Tibial nerve (tissue), 4 donors: Measurements from ENCODE around the gene RNASE12. TPM values are rescaled to one million over a fixed set of nuclear protein-coding genes. Genes with fewer than 3 reads are reported as not detected.
A peak's percentile ranks its signal among the peaks of the same experiment; 100 is the strongest.

Experiments used
- DNase-seq, 2 donors: peaks; one replicate each; pipeline ENCODE4 v3.0.0-alpha.2; 2019; ENCODE audit warnings: low spot score in 2 of 2
- H3K27ac ChIP-seq, 4 donors: fragments of 200-600 bp; sonication (generic) in 3 of 4; one replicate each; pipeline ENCODE4 v1.5.1; 2017 to 2019; ENCODE audit warnings: mild to moderate bottlenecking in 1 of 4
- H3K27me3 ChIP-seq, 2 donors: fragments of 200-600 bp; sonication (generic) in 1 of 2; one replicate each; pipeline versions ENCODE4 v1.5.1 to v1.6.0; 2017 to 2019
- H3K36me3 ChIP-seq, 3 donors: fragments of 200-600 bp; sonication (generic); one replicate each; pipeline ENCODE4 v1.5.1; 2018 to 2019
- H3K4me1 ChIP-seq, 4 donors: fragments of 200-600 bp; sonication (generic) in 3 of 4; one replicate each; pipeline ENCODE4 v1.5.1; 2017 to 2019
- H3K4me3 ChIP-seq, 4 donors: fragments of 200-600 bp; sonication (generic) in 3 of 4; one replicate each; pipeline ENCODE4 v1.5.1; 2017 to 2019; ENCODE audit warnings: mild to moderate bottlenecking in 1 of 4, moderate library complexity in 1 of 4
- H3K9me3 ChIP-seq, 4 donors: fragments of 200-600 bp; sonication (generic) in 3 of 4; one replicate each; pipeline ENCODE4 v1.5.1; 2017 to 2019
- EP300 ChIP-seq, 2 donors: sonication (generic); formaldehyde crosslinking; IDR thresholded peaks; one replicate each; pipeline ENCODE4 v1.6.1; 2017; ENCODE audit warnings: antibody characterized with exemption in 2 of 2, mild to moderate bottlenecking in 1 of 2
- POLR2A ChIP-seq, 2 donors: fragments of 450-650 bp; IDR thresholded peaks; one replicate each; pipeline ENCODE4 v1.6.1; 2017; ENCODE audit warnings: antibody characterized with exemption in 2 of 2, mild to moderate bottlenecking in 2 of 2, moderate library complexity in 2 of 2
- WGBS, 2 donors: methylation state at CpG; one replicate each; pipeline ENCODE4 v1.1.5; 2018; 5-methylcytosine and 5-hydroxymethylcytosine counted together
- total RNA-seq, 4 donors: library from RNA; depleted of rRNA; stranded (reverse); fragments of >200 nt; gene quantifications; one replicate each; pipeline ENCODE4 v1.1.0, GENCODE V29; 2016
- TF ChIP-seq, protein P1 (sequence below), 5 experiments: fragments of 200-600 bp in 3 of 5; fragments of 450-650 bp in 2 of 5; sonication (generic) in 3 of 5; IDR thresholded peaks; one replicate each; pipeline ENCODE4 v1.5.1; 2016 to 2019; ENCODE audit warnings: antibody characterized with exemption in 5 of 5, mild to moderate bottlenecking in 3 of 5, moderate library complexity in 2 of 5

The RNASE12 gene, protein sequence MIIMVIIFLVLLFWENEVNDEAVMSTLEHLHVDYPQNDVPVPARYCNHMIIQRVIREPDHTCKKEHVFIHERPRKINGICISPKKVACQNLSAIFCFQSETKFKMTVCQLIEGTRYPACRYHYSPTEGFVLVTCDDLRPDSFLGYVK
- not detected for total RNA-seq

DNA sequence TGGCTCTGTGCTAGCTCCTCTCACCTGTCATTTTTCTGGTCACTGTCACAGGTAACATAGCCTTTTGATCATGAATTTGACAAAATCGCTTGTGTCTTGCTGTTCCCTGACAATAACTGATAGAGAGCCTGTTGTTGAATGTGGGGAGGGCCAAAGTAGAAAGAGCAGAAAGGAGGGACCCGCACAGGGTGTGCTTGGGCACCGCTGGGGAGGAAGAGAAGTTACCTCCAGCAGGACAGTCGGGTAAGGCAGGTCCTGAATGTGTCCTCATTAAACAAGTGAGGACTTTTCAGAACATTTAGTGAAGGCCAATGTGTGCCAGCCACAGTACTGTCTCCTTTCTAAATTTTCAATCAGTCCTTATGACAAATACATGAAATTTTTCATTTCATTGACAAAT, at the start of gene RNASE12:
Gene RNASE12, minus strand, starts transcription at position 142 of the 400 bp plus-strand sequence. CDS start 653 bp downstream, outside the sequence.
- H3K4me3 ChIP-seq, result no peak within 1 kb of the TSS
- no peaks in the 10 kb centered on the region for H3K4me1 ChIP-seq
- H3K9me3 ChIP-seq, result no peaks in the 10 kb centered on the region
- no peaks in the 10 kb centered on the region for H3K27me3 ChIP-seq
- 81 to 84% methylated on average over 4 of the region's 4 CpGs for WGBS, 2 donors
- TF ChIP-seq POLR2A (IDR thresholded peaks at IDR 0.05) (no peak), EP300 (IDR thresholded peaks at IDR 0.05) (no peak)
- TF ChIP-seq, protein P1, sequence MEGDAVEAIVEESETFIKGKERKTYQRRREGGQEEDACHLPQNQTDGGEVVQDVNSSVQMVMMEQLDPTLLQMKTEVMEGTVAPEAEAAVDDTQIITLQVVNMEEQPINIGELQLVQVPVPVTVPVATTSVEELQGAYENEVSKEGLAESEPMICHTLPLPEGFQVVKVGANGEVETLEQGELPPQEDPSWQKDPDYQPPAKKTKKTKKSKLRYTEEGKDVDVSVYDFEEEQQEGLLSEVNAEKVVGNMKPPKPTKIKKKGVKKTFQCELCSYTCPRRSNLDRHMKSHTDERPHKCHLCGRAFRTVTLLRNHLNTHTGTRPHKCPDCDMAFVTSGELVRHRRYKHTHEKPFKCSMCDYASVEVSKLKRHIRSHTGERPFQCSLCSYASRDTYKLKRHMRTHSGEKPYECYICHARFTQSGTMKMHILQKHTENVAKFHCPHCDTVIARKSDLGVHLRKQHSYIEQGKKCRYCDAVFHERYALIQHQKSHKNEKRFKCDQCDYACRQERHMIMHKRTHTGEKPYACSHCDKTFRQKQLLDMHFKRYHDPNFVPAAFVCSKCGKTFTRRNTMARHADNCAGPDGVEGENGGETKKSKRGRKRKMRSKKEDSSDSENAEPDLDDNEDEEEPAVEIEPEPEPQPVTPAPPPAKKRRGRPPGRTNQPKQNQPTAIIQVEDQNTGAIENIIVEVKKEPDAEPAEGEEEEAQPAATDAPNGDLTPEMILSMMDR (IDR thresholded peaks at IDR 0.05), result no peak
- H3K27ac ChIP-seq, result no peak within 1 kb of the TSS
- H3K36me3 ChIP-seq, result no peaks in the 10 kb centered on the region
- no peak for DNase-seq

DNA sequence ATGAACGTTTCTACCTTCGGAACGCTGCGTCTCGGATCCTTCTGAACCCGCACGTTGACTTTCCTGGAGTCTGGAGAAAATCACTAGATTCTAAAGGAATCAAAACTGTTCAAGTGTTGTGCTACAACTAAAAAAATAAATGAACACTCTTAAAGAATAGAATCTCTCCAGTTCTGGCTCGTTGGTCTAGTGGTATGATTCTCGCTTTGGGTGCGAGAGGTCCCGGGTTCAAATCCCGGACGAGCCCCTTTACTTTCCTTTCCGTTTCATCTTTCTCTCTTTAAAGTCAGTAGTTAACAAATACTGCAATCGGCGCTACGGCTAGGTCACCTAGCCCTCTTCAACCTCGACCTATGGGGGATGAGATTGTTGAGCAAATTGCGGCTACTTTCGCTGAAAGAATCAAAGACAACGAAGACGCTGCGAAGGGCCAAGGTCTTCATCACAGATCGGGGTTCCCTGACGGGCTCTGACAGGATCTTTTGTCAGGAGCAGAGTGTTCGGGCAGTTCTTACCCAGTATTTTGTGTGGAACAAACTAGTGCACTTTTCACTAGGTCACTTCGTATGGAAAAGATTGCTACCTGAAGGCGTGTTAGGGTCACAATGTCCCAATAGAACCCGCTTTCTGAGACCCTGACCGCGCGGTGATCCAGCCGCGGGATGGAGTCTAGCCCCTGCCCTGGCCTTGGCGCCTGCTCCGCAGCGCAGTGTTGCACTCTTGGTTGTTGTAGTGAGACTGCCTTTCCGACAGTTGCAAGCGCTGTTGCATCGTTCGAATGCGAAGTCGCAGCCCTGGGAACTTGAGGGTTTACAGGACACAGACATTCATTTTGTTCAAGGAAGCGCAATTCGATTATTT, 41.9 kb upstream of the RNASE12 start:
- peaks cover 0 to 43% (median 18%) of the 10 kb centered on the region in 4 donors for H3K4me1 ChIP-seq
- 3 to 4% methylated on average over 35 to 45 of the region's 45 CpGs for WGBS, 2 donors
- no peaks in the 10 kb centered on the region for H3K36me3 ChIP-seq
- H3K27me3 ChIP-seq, result no peaks in the 10 kb centered on the region
- TF ChIP-seq, protein P1 (IDR thresholded peaks at IDR 0.05), result no peak
- TF ChIP-seq POLR2A (IDR thresholded peaks at IDR 0.05) (no peak), EP300 (IDR thresholded peaks at IDR 0.05) (no peak)
- peak in 1 of 2 donors; percentile 34 for DNase-seq
- no peaks in the 10 kb centered on the region for H3K9me3 ChIP-seq
- peak overlapping the region in 1 of 4 donors; percentile 54 for H3K27ac ChIP-seq
- H3K4me3 ChIP-seq, result peak overlapping the region; percentile 14 to 50 (median 31)

DNA sequence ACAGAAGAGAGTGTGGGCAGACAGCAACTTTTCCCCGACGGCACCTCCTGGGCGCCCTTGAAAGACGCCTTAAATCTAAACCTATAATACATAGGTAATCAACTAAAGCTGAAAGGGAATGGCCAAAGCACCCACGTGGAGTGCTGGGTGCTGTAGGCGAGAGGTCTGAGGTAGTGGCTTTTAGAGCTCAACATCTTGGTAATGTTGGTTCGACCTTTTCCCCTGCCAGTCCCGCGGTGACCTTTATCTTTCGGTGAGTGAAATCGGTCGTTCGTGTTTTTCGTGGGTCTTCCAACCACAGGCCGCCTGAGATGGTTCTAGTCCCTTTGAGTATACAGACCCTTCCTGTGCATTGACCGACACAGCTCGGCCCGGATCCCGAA, 41.3 kb upstream of the RNASE12 start:
- H3K27me3 ChIP-seq, result no peaks in the 10 kb centered on the region
- peak overlapping the region; percentile 14 to 50 (median 31) for H3K4me3 ChIP-seq
- no peaks in the 10 kb centered on the region for H3K36me3 ChIP-seq
- WGBS, 2 donors, result 2 to 3% methylated on average over 19 of the region's 19 CpGs
- no peak for DNase-seq
- no peaks in the 10 kb centered on the region for H3K9me3 ChIP-seq
- peaks cover 0 to 49% (median 18%) of the 10 kb centered on the region in 4 donors for H3K4me1 ChIP-seq
- peak overlapping the region in 1 of 4 donors; percentile 54 for H3K27ac ChIP-seq
- TF ChIP-seq, protein P1 (IDR thresholded peaks at IDR 0.05), result no peak
- TF ChIP-seq EP300 (IDR thresholded peaks at IDR 0.05), result no peak

DNA sequence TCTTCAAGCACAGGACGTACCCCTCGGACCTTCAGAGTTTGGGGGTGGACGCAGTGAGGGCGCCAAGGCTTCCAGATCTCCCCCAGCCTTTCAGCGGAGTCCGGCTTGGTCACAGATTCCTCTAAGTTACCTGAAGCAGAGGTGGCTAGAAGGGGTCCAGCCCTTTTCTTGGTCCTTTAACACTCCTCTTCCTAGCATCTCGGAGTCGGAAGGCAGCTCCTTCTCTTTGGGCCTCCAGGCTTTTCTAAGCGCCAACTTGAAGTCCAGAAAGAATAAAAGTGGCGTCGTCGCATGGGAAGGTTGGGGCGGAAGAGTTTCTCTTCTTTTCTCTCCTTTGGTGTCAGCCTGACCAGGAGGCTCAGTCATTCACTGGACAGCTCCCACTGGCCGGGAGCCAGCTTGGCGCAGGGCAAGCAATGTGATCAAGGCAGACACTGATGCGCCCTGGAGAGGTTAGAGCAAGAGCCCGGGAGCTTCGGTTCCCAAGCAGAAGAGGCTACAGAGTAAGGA, 40.8 kb upstream of the RNASE12 start:
- no peaks in the 10 kb centered on the region for H3K36me3 ChIP-seq
- peak; percentile 51 to 78 for DNase-seq
- TF ChIP-seq EP300 (IDR thresholded peaks at IDR 0.05) (no peak), POLR2A (IDR thresholded peaks at IDR 0.05) (no peak)
- TF ChIP-seq, protein P1 (IDR thresholded peaks at IDR 0.05), result no peak
- no peaks in the 10 kb centered on the region for H3K9me3 ChIP-seq
- WGBS, 2 donors, result 1 to 2% methylated on average over 18 of the region's 18 CpGs
- H3K4me1 ChIP-seq, result peaks cover 0 to 53% (median 18%) of the 10 kb centered on the region in 4 donors
- peak overlapping the region in 1 of 4 donors; percentile 54 for H3K27ac ChIP-seq
- H3K4me3 ChIP-seq, result peak overlapping the region; percentile 14 to 50 (median 31)
- no peaks in the 10 kb centered on the region for H3K27me3 ChIP-seq
